NCI-H460 (cell line): ENCODE results near the gene SGPP2. TPM values are rescaled to one million over a fixed set of nuclear protein-coding genes. Genes with fewer than 3 reads are reported as not detected.

Experiments used
- small RNA-seq, 2 experiments: library from RNA; depleted of rRNA; stranded (forward); fragments of <200 nt; gene quantifications; one replicate each; pipeline ENCODE3, GENCODE V24; 2014
- total RNA-seq: library from RNA; depleted of rRNA; stranded (reverse); fragments of >200 nt; shearing (Covaris generic); gene quantifications from 2 replicates; pipeline ENCODE4 v1.2.3, GENCODE V29; 2014; rRNA removed

Gene SGPP2
- total RNA-seq, 1 experiment from 2014 or later: not detected

Small RNA genes lying within 50 kb of the gene (small RNA-seq; reads per million reads assigned to genes)
- 0 reads per million in 2 experiments for gene RF00019
- gene RNU6-619P: 0 reads per million in 2 experiments

Other genes with a start within 250 kb of the SGPP2 start
- gene PAX3, start 125.5 kb upstream of the SGPP2 start, total RNA-seq: 4.2 and 5.7 TPM in 2 replicates
- gene FARSB, start 231.5 kb downstream of the SGPP2 start, total RNA-seq: 101 and 103 TPM in 2 replicates
- gene MOGAT1, start 247.1 kb downstream of the SGPP2 start, total RNA-seq: not detected in 2 replicates